ENCODE measurements around the gene ZNF532.

ZNF532 gene

GRCh38 chr18:58928386-58928785 lies 63.7 kb downstream of the ZNF532 start (continued):
- TF ChIP-seq PATZ1 (CRISPR knock-in tag; IDR thresholded peaks at IDR 0.05; ENCODE audit: borderline replicate concordance) (no peak), CSRNP3 (CRISPR knock-in tag; IDR thresholded peaks at IDR 0.05) (no peak)

- ATAC-seq: no peak
- TF ChIP-seq PATZ1 (CRISPR knock-in tag; IDR thresholded peaks at IDR 0.05; ENCODE audit: borderline replicate concordance) (no peak), OSR1 (CRISPR knock-in tag; IDR thresholded peaks at IDR 0.05) (no peak), ARNTL (CRISPR knock-in tag; IDR thresholded peaks at IDR 0.05; ENCODE audit: borderline replicate concordance, low read depth) (no peak), SNAI2 (CRISPR knock-in tag; IDR thresholded peaks at IDR 0.05) (no peak), ZC3H10 (CRISPR knock-in tag; IDR thresholded peaks at IDR 0.05) (no peak), ZNF70 (CRISPR knock-in tag; IDR thresholded peaks at IDR 0.05) (no peak), CSDC2 (CRISPR knock-in tag; IDR thresholded peaks at IDR 0.05) (no peak), PPARA (CRISPR knock-in tag; IDR thresholded peaks at IDR 0.05; ENCODE audit: borderline replicate concordance) (no peak), ZFP3 (CRISPR knock-in tag; IDR thresholded peaks at IDR 0.05) (no peak), TOX (CRISPR knock-in tag; IDR thresholded peaks at IDR 0.05; ENCODE audit: borderline replicate concordance) (no peak), ZNF8 (CRISPR knock-in tag; IDR thresholded peaks at IDR 0.05) (no peak), RARB (CRISPR knock-in tag; IDR thresholded peaks at IDR 0.05) (no peak), TCF4 (CRISPR knock-in tag; IDR thresholded peaks at IDR 0.05; ENCODE audit: borderline replicate concordance) (no peak), ESRRG (CRISPR knock-in tag; IDR thresholded peaks at IDR 0.05) (no peak), GLIS3 (CRISPR knock-in tag; IDR thresholded peaks at IDR 0.05) (no peak), BACH2 (CRISPR knock-in tag; IDR thresholded peaks at IDR 0.05; ENCODE audit: borderline replicate concordance) (no peak), POU6F1 (CRISPR knock-in tag; IDR thresholded peaks at IDR 0.05; ENCODE audit: borderline replicate concordance, low read depth) (no peak), CSRNP3 (CRISPR knock-in tag; IDR thresholded peaks at IDR 0.05) (no peak)
Observed at GRCh38 chr18:58929206-58929605, 64.5 kb downstream of the ZNF532 start.

- TF ChIP-seq BACH2 (CRISPR knock-in tag; IDR thresholded peaks at IDR 0.05; ENCODE audit: borderline replicate concordance): no peak
- no peak for TF ChIP-seq CSRNP3 (CRISPR knock-in tag; IDR thresholded peaks at IDR 0.05)
- no peak for TF ChIP-seq ZFP30 (CRISPR knock-in tag; IDR thresholded peaks at IDR 0.05)
- TF ChIP-seq ZC3H10 (CRISPR knock-in tag; IDR thresholded peaks at IDR 0.05): no peak
- no peak for TF ChIP-seq ZFP3 (CRISPR knock-in tag; IDR thresholded peaks at IDR 0.05)
- no peak for TF ChIP-seq PATZ1 (CRISPR knock-in tag; IDR thresholded peaks at IDR 0.05; ENCODE audit: borderline replicate concordance)
- ATAC-seq: no peak
Observed at GRCh38 chr18:58934356-58934755, 69.7 kb downstream of the ZNF532 start.

All from SK-N-SH treated with all-trans-retinoic acid at 6 μM for 48 hours (cell line).